ENCODE results near the gene DENND4A. TPM values are rescaled to one million over a fixed set of nuclear protein-coding genes. Genes with fewer than 3 reads are reported as not detected.

The DENND4A gene
- total RNA-seq, 1 donor from 2014 or later = 23.7 TPM

DNA sequence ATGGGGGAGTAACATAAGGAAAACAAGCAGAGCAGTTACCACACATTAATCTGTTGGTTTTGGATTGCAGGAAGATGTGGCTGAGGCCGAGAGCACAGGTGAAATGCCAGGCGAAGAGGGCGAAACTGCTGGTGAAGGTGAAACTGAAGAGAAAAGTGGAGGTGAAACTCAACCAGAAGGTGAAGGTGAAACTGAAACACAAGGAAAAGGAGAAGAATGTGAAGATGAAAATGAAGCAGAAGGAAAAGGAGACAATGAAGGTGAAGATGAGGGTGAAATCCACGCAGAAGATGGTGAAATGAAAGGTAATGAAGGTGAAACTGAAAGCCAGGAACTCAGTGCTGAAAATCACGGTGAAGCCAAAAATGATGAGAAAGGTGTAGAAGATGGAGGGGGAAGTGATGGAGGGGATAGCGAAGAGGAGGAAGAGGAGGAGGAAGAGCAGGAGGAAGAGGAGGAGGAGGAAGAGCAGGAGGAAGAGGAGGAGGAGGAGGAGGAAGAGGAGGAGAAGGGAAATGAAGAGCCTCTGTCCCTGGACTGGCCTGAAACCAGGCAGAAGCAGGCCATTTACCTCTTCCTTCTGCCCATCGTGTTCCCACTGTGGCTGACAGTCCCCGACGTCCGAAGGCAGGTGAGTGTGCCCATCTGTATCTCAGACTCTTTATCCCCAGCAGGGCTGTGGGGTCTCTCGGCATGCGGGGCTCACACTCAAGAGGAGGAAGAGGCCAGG lies 141.6 kb downstream of the DENND4A start:
- Mint-ChIP-seq H3K27ac (ENCODE audit: unreplicated experiment) (no peak overlapping the region), H3K27me3 (ENCODE audit: unreplicated experiment) (no peaks in the 10 kb centered on the region), H3K4me3 (ENCODE audit: unreplicated experiment) (no peak overlapping the region), H3K36me3 (ENCODE audit: unreplicated experiment) (no peaks in the 10 kb centered on the region), H3K4me1 (ENCODE audit: low read depth, unreplicated experiment) (peaks cover under 1% of the 10 kb centered on the region), H3K9me3 (ENCODE audit: unreplicated experiment) (no peaks in the 10 kb centered on the region)
- DNase-seq = no peak
- TF ChIP-seq, protein P1, sequence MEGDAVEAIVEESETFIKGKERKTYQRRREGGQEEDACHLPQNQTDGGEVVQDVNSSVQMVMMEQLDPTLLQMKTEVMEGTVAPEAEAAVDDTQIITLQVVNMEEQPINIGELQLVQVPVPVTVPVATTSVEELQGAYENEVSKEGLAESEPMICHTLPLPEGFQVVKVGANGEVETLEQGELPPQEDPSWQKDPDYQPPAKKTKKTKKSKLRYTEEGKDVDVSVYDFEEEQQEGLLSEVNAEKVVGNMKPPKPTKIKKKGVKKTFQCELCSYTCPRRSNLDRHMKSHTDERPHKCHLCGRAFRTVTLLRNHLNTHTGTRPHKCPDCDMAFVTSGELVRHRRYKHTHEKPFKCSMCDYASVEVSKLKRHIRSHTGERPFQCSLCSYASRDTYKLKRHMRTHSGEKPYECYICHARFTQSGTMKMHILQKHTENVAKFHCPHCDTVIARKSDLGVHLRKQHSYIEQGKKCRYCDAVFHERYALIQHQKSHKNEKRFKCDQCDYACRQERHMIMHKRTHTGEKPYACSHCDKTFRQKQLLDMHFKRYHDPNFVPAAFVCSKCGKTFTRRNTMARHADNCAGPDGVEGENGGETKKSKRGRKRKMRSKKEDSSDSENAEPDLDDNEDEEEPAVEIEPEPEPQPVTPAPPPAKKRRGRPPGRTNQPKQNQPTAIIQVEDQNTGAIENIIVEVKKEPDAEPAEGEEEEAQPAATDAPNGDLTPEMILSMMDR (IDR thresholded peaks at IDR 0.05; ENCODE audit: partially characterized antibody, unreplicated experiment) = no peak

- Mint-ChIP-seq H3K9me3 (ENCODE audit: unreplicated experiment) (peaks cover 5% of the 10 kb centered on the region), H3K27me3 (ENCODE audit: unreplicated experiment) (peaks cover 3% of the 10 kb centered on the region), H3K36me3 (ENCODE audit: unreplicated experiment) (no peaks in the 10 kb centered on the region), H3K27ac (ENCODE audit: unreplicated experiment) (no peak overlapping the region), H3K4me3 (ENCODE audit: unreplicated experiment) (no peak overlapping the region), H3K4me1 (ENCODE audit: low read depth, unreplicated experiment) (peaks cover 19% of the 10 kb centered on the region)
- TF ChIP-seq, protein P1 (IDR thresholded peaks at IDR 0.05; ENCODE audit: partially characterized antibody, unreplicated experiment) = no peak
- DNase-seq = no peak
Measured at GRCh38 chr15:65646486-65646885, 145.6 kb downstream of the DENND4A start.

DNA sequence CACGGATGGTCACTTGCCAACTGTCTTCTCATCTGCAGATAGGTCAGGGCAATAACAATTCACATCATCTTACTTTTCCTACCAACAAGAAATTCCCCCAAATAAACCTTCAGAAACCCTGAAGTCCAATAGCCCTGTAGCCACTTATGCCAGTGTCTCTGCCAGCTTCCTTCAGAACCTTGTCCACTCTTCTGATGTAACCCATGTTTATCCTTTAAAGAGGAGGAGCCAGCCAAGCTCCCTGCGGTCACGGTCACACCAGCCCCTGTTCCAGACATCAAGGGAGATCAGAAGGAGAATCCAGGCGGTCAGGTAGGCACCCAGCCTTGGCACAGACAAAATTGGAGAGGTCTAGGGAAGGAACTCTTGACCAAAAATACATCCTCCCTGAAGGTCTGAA lies 146.7 kb downstream of the DENND4A start:
- H3K36me3 Mint-ChIP-seq (ENCODE audit: unreplicated experiment) = no peaks in the 10 kb centered on the region
- no peak overlapping the region for H3K27ac Mint-ChIP-seq (ENCODE audit: unreplicated experiment)
- peaks cover 22% of the 10 kb centered on the region for H3K4me1 Mint-ChIP-seq (ENCODE audit: low read depth, unreplicated experiment)
- H3K9me3 Mint-ChIP-seq (ENCODE audit: unreplicated experiment) = peaks cover 5% of the 10 kb centered on the region
- TF ChIP-seq, protein P1 (IDR thresholded peaks at IDR 0.05; ENCODE audit: partially characterized antibody, unreplicated experiment) = no peak
- H3K27me3 Mint-ChIP-seq (ENCODE audit: unreplicated experiment) = peaks cover 3% of the 10 kb centered on the region
- no peak overlapping the region for H3K4me3 Mint-ChIP-seq (ENCODE audit: unreplicated experiment)
- no peak for DNase-seq

GRCh38 chr15:65644282-65644681 lies 147.8 kb downstream of the DENND4A start:
- Mint-ChIP-seq H3K27me3 (ENCODE audit: unreplicated experiment) (peaks cover 3% of the 10 kb centered on the region), H3K36me3 (ENCODE audit: unreplicated experiment) (no peaks in the 10 kb centered on the region), H3K27ac (ENCODE audit: unreplicated experiment) (no peak overlapping the region), H3K9me3 (ENCODE audit: unreplicated experiment) (peaks cover 5% of the 10 kb centered on the region), H3K4me1 (ENCODE audit: low read depth, unreplicated experiment) (peaks cover 28% of the 10 kb centered on the region), H3K4me3 (ENCODE audit: unreplicated experiment) (no peak overlapping the region)
- DNase-seq = no peak
- TF ChIP-seq, protein P1 (IDR thresholded peaks at IDR 0.05; ENCODE audit: partially characterized antibody, unreplicated experiment) = no peak

DNA sequence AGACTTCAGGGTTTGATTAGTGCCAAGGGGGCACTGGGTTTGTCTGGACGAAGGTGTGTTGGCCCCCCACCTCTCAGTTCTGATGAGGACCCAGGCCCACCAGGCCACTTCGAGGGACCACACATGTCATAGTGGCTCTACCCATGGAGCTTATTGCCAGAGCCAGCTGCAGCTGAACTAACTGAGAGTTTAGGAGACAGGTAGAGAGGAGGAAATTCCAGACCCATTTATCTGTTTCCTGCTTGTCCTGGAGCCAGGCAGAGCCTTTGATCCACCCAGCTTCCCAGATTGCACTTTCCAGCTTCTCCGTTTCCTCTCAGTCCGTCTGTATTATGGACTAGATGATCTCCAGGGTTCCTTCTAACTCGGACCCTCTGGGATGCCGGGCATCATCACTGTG lies 149.5 kb downstream of the DENND4A start:
- TF ChIP-seq, protein P1 (IDR thresholded peaks at IDR 0.05; ENCODE audit: partially characterized antibody, unreplicated experiment) = no peak
- Mint-ChIP-seq H3K4me3 (ENCODE audit: unreplicated experiment) (peak overlapping the region; percentile 42), H3K27ac (ENCODE audit: unreplicated experiment) (peak overlapping the region; percentile 82), H3K4me1 (ENCODE audit: low read depth, unreplicated experiment) (peaks cover 36% of the 10 kb centered on the region), H3K27me3 (ENCODE audit: unreplicated experiment) (peaks cover 3% of the 10 kb centered on the region), H3K36me3 (ENCODE audit: unreplicated experiment) (no peaks in the 10 kb centered on the region), H3K9me3 (ENCODE audit: unreplicated experiment) (peaks cover 7% of the 10 kb centered on the region)
- no peak for DNase-seq
